ENCODE results near the gene OR6B2.

The OR6B2 gene

DNA sequence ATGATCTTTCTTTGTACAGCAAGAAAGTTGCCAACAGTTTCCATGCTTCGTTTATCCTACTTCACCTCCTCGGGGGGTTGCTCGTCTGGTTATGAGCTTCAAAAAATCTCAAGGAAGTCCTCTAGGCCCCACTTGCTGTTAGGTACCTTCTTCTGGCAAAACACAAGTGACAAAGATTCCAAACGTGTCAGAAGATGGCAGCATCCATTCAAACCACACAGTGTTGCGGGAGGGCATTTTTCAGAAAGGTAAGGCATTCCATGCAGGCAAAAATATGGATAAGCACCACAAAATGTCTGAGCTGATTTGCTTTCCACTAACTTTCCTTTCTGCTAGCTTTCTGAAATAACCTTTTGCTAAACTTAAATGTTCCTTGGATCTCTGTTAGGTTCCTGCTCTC, 36.3 kb upstream of the OR6B2 start:
- DNase-seq (ENCODE audit: insufficient read length, low spot score) = no peak
- no peak for FAIRE-seq
- TF ChIP-seq, protein P1, sequence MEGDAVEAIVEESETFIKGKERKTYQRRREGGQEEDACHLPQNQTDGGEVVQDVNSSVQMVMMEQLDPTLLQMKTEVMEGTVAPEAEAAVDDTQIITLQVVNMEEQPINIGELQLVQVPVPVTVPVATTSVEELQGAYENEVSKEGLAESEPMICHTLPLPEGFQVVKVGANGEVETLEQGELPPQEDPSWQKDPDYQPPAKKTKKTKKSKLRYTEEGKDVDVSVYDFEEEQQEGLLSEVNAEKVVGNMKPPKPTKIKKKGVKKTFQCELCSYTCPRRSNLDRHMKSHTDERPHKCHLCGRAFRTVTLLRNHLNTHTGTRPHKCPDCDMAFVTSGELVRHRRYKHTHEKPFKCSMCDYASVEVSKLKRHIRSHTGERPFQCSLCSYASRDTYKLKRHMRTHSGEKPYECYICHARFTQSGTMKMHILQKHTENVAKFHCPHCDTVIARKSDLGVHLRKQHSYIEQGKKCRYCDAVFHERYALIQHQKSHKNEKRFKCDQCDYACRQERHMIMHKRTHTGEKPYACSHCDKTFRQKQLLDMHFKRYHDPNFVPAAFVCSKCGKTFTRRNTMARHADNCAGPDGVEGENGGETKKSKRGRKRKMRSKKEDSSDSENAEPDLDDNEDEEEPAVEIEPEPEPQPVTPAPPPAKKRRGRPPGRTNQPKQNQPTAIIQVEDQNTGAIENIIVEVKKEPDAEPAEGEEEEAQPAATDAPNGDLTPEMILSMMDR (IDR thresholded peaks at IDR 0.05; ENCODE audit: insufficient read depth, missing control alignments) = no peak

- TF ChIP-seq, protein P1 (IDR thresholded peaks at IDR 0.05; ENCODE audit: insufficient read depth, missing control alignments) = no peak
- no peak for DNase-seq (ENCODE audit: insufficient read length, low spot score)
- FAIRE-seq = no peak
Observed at GRCh38 chr2:240064898-240065297, 34.7 kb upstream of the OR6B2 start.

DNA sequence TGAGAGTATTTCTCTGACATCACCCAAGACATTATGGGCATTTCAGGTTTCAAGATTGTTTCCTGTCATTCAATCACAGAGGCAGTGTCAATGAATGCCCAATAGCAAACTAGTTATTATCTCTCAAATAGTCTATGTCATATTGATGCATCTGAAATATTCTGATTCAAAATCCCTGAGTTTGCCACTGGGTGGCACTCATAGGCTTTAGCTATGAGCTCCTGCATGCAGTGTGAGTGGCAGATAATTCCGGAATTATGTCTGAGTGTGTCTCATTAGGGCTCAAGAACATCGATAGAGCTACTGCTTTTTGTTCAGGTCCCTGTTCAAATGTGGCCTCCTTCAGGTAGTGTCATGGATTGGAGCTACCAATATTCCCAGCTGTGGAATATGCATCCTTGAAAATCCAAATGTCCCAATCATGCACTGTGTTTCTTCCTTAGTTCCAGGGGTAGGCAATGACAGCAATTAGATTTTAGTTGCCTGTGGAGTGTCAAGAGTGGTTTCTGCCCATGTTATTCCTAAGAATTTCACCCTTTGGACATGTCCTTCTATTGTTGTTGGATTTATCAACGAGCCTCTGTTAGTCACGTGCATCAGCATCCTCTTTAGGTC, 30.9 kb upstream of the OR6B2 start:
- peak; percentile 85 for FAIRE-seq
- no peak for DNase-seq (ENCODE audit: insufficient read length, low spot score)
- TF ChIP-seq, protein P1 (IDR thresholded peaks at IDR 0.05; ENCODE audit: insufficient read depth, missing control alignments) = peak; percentile 80

DNA sequence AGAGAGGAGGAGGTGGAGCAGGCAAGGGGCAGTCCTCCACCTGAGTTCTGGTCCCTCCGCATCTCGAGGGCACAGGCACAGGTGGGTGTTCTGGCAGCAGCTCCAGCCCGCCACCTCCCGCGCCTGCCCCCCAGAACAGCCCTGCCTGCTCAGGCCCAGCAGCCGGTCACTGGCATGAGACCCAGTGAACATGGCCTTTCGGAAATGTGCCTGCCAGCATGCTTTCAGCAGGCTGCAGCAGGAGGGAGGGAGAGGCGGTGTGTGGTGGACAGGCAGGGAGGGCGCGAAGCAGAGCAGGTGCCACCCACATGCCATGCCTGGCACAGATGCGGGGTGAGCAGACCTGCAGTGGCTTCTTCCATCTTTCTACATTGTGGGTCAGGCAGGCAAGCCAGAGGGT, 26.4 kb upstream of the OR6B2 start:
- DNase-seq (ENCODE audit: insufficient read length, low spot score) (no peak), FAIRE-seq (no peak)
- TF ChIP-seq, protein P1 (IDR thresholded peaks at IDR 0.05; ENCODE audit: insufficient read depth, missing control alignments) = no peak

GRCh38 chr2:240055177-240055917, 25.1 kb upstream of the OR6B2 start:
- no peak for DNase-seq (ENCODE audit: insufficient read length, low spot score)
- TF ChIP-seq, protein P1 (IDR thresholded peaks at IDR 0.05; ENCODE audit: insufficient read depth, missing control alignments) = no peak
- FAIRE-seq = no peak

- TF ChIP-seq, protein P1 (IDR thresholded peaks at IDR 0.05; ENCODE audit: insufficient read depth, missing control alignments) = no peak
- DNase-seq (ENCODE audit: insufficient read length, low spot score) (no peak), FAIRE-seq (no peak)
Observed at GRCh38 chr2:240053173-240054155, 23.2 kb upstream of the OR6B2 start, which contains the start of gene OR6B3. Gene OR6B3, minus strand, starts transcription at chr2:240053521.
